VCaP (cell line): Measurements from ENCODE around the gene URB1.

Experiments
- H3K27ac ChIP-seq: fragments of 450-650 bp; 2 replicates; pipeline ENCODE4 v1.5.1; 2017
- CTCF ChIP-seq: fragments of 450-650 bp; conservative IDR thresholded peaks from 2 replicates; pipeline ENCODE4 v1.5.1; 2017; ENCODE audit warnings: mild to moderate bottlenecking, moderate library complexity

URB1 gene

GRCh38 chr21:32298658-32299081 is 94.1 kb downstream of the URB1 start, which contains the start of gene MRAP:
TSS of gene MRAP (plus strand) at chr21:32298855. CDS start at chr21:32298972, 117 bp downstream.
- no peak for TF ChIP-seq CTCF
- H3K27ac ChIP-seq = no peak within 1 kb of the TSS

- TF ChIP-seq CTCF = no peak
- no peak overlapping the region for H3K27ac ChIP-seq
These were observed 94.7 kb downstream of the URB1 start for GRCh38 chr21:32298148-32298559.

- no peak for TF ChIP-seq CTCF
- no peak overlapping the region for H3K27ac ChIP-seq
These were observed 95.4 kb downstream of the URB1 start for GRCh38 chr21:32297449-32297848.

- TF ChIP-seq CTCF = no peak
- H3K27ac ChIP-seq = no peak overlapping the region
These were observed 107.3 kb downstream of the URB1 start for GRCh38 chr21:32285476-32285875.

GRCh38 chr21:32282992-32283391 is 109.8 kb downstream of the URB1 start:
- H3K27ac ChIP-seq = no peak overlapping the region
- no peak for TF ChIP-seq CTCF

GRCh38 chr21:32281531-32281930 is 111.3 kb downstream of the URB1 start:
- no peak for TF ChIP-seq CTCF
- no peak overlapping the region for H3K27ac ChIP-seq

- TF ChIP-seq CTCF = no peak
- H3K27ac ChIP-seq = peak overlapping the region; percentile 85
These were observed 113.5 kb downstream of the URB1 start for GRCh38 chr21:32279377-32279680.
